Esophagus squamous epithelium (tissue), 4 donors: Measurements from ENCODE around the gene PLK5.

Source experiments
- CTCF ChIP-seq, 6 experiments: fragments of 450-650 bp in 4 of 6; fragments of 200-600 bp in 2 of 6; sonication (generic) in 2 of 6; IDR thresholded peaks; one replicate each; pipeline ENCODE4 v1.5.1; 2016 to 2019; ENCODE audit warnings: antibody characterized with exemption in 6 of 6, mild to moderate bottlenecking in 4 of 6, moderate library complexity in 4 of 6
- POLR2A ChIP-seq, 4 donors: fragments of 450-650 bp; IDR thresholded peaks; one replicate each; pipeline ENCODE4 v1.6.1; 2017; ENCODE audit warnings: antibody characterized with exemption in 4 of 4, mild to moderate bottlenecking in 4 of 4, moderate library complexity in 3 of 4

DNA sequence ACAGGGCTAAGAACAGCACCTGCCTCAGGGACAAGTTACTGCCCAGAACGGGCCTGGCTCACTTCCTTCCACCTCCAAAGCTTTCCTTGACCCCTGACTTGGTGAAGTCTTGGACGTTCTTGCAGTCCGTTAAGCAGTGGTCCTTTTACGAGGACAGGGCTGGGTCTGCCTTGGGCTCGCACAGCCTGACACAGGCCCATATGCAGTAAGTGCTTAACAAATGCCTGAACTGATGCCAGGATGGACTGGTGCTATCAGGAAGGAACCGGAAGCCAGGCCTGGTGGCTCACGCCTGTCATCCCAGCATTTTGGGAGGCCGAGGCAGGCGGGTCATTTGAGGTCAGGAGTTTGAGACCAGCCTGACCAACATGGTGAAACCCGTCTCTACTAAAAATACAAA lies 1.8 kb upstream of the PLK5 start:
- TF ChIP-seq POLR2A (IDR thresholded peaks at IDR 0.05) (no peak), CTCF (IDR thresholded peaks at IDR 0.05) (no peak)
